ENCODE measurements around the gene ATP13A3. TPM values are rescaled to one million over a fixed set of nuclear protein-coding genes. Genes with fewer than 3 reads are reported as not detected.

The ATP13A3 gene
- total and polyA plus RNA-seq, 2 of the 4 experiments (the other 2 are of a cell fraction) = 48.1 to 154 TPM

GRCh38 chr3:194458131-194458530, 28.7 kb downstream of the ATP13A3 start:
- peaks cover 22% of the 10 kb centered on the region for H3K36me3 ChIP-seq (ENCODE audit: control insufficient read depth, insufficient read depth, low read length)
- TF ChIP-seq RAD21 (IDR thresholded peaks at IDR 0.05; ENCODE audit: low read length) = no peak
- ATAC-seq (ENCODE audit: low read depth) (no peak), DNase-seq (no peak)
- no peak overlapping the region for H3K4me2 ChIP-seq (ENCODE audit: low read depth, low read length)
- H3K18ac ChIP-seq (ENCODE audit: low read depth, low read length) = no peak overlapping the region
- H3K9me1 ChIP-seq (ENCODE audit: insufficient read depth, low read length) = no peaks in the 10 kb centered on the region; the same call in 1 of the 2 replicates
- H2AK9ac ChIP-seq (replicated peaks; ENCODE audit: low read depth, low read length, poor library complexity) = no peak overlapping the region
- H2AFZ ChIP-seq (replicated peaks; ENCODE audit: low read length, poor library complexity) = no peak overlapping the region
- H3K27me3 ChIP-seq (ENCODE audit: control insufficient read depth, insufficient read depth, low read length) = no peaks in the 10 kb centered on the region
- CTCF ChIA-PET = no interaction called here
- POLR2A ChIA-PET (ENCODE audit: unreplicated experiment) = no interaction called here
- no peak overlapping the region for H3K9ac ChIP-seq (ENCODE audit: low read depth, low read length)
- H3K56ac ChIP-seq (ENCODE audit: extremely low read depth, insufficient read depth, low read length) = no peak overlapping the region
- H2BK20ac ChIP-seq (ENCODE audit: low read depth, low read length) = no peak overlapping the region
- H3K27ac ChIP-seq (ENCODE audit: insufficient read depth, low read length) = no peak overlapping the region
- H2BK5ac ChIP-seq (ENCODE audit: low read depth, low read length, poor library complexity, severe bottlenecking) = no peak overlapping the region
- H3K9me3 ChIP-seq (ENCODE audit: control insufficient read depth, insufficient read depth, low read length) = no peaks in the 10 kb centered on the region
- H3K79me1 ChIP-seq (ENCODE audit: low read depth in 1 of 2, low read length in 2 of 2) = peaks cover 4 to 45% of the 10 kb centered on the region in 2 experiments; a peak in 3 of 4 replicates
- H4K5ac ChIP-seq (ENCODE audit: low read depth, low read length) = no peak overlapping the region
- H3K4ac ChIP-seq (ENCODE audit: low read depth, low read length) = no peak overlapping the region
- no peak overlapping the region for H4K91ac ChIP-seq (ENCODE audit: insufficient read depth, low read depth, low read length)
- H3K14ac ChIP-seq (replicated peaks; ENCODE audit: low read depth, low read length) = no peak overlapping the region
- dilution Hi-C loops (cut with HindIII; ENCODE audit: low sequenced_read_pairs, unreplicated experiment) (no loop called here), in situ Hi-C loops (cut with MboI; ENCODE audit: low sequenced_read_pairs) (no loop called here), intact Hi-C loops (cut with micrococcal nuclease) (no loop called here)
- H2AK5ac ChIP-seq (ENCODE audit: low read depth, low read length) = no peak overlapping the region
- H3K23ac ChIP-seq (ENCODE audit: low read depth, low read length) = no peak overlapping the region
- peaks cover 21% of the 10 kb centered on the region for H4K20me1 ChIP-seq (ENCODE audit: insufficient read depth, low read length)
- WGBS, 2 experiments (ENCODE audit: extremely low coverage in 2 of 2, insufficient read length in 1 of 2) = no CpG with 5 or more reads among the region's 5 CpGs
- H3K4me1 ChIP-seq (ENCODE audit: control insufficient read depth, insufficient read depth, low read length) = no peaks in the 10 kb centered on the region; the same call in 1 of the 2 replicates
- H3K4me3 ChIP-seq (ENCODE audit: insufficient read depth, low read depth, low read length) = no peak overlapping the region
- no TSS peak for BruUV-seq (replicated peaks)
- no peak overlapping the region for H2BK120ac ChIP-seq (ENCODE audit: low read depth, low read length)
- no peak overlapping the region for H2BK15ac ChIP-seq (ENCODE audit: low read depth, low read length)
- no peak overlapping the region for H4K8ac ChIP-seq (ENCODE audit: low read depth in 2 of 2, low read length in 2 of 2)

Measured in IMR-90 (cell line).